Activated CD4-positive, alpha-beta memory T cell treated with anti-CD3 and anti-CD28 coated beads, Interleukin-2, amount 10 ng/mL, durations not matched to agents 7 days and 5 days (primary cell): ENCODE measurements around the gene ZNF282. TPM values are rescaled to one million over a fixed set of nuclear protein-coding genes. Genes with fewer than 3 reads are reported as not detected.
"Not testable (repeated sequence)": the region's sequence is repeated elsewhere in the genome, so short reads cannot be mapped to it uniquely, and the experiment has no call there.

Source experiments
- CTCF ChIA-PET: fragments of 350-600 bp; sonication (Branson Sonifier 250); formaldehyde crosslinking; loops from one replicate; lab custom pipeline; 2021; ENCODE audit warnings: antibody characterized with exemption, inconsistent platforms; lab: Charles Lee
- POLR2A ChIA-PET: fragments of 350-600 bp; sonication (Branson Sonifier 250); formaldehyde crosslinking; loops from one replicate; lab custom pipeline; 2021; ENCODE audit warnings: antibody characterized with exemption; lab: Charles Lee
- DNase-seq: peaks from one replicate; pipeline ENCODE4 v3.0.0-alpha.2; 2020
- H3K27ac Mint-ChIP-seq: one replicate; pipeline ENCODE4 v1.8.0; 2021; ENCODE audit warnings: mild to moderate bottlenecking, mixed read lengths
- H3K27me3 Mint-ChIP-seq: one replicate; pipeline ENCODE4 v1.8.0; 2021; ENCODE audit warnings: mixed read lengths
- H3K36me3 Mint-ChIP-seq: one replicate; pipeline ENCODE4 v1.8.0; 2021; ENCODE audit warnings: low read depth, mixed read lengths
- H3K4me1 Mint-ChIP-seq: one replicate; pipeline ENCODE4 v1.8.0; 2021; ENCODE audit warnings: mixed read lengths
- H3K4me3 Mint-ChIP-seq: one replicate; pipeline ENCODE4 v1.8.0; 2021; ENCODE audit warnings: mild to moderate bottlenecking, mixed read lengths
- H3K9me3 Mint-ChIP-seq: one replicate; pipeline ENCODE4 v1.8.0; 2021; ENCODE audit warnings: mixed read lengths
- total RNA-seq, 2 experiments: library from RNA; stranded (reverse); gene quantifications; one replicate each; pipeline ENCODE4 v1.2.3, GENCODE V29; 2021

Gene ZNF282
- total RNA-seq, 2 experiments from 2014 or later = 66.1 to 66.6 TPM

GRCh38 chr7:149229526-149229925 lies 34.2 kb downstream of the ZNF282 start:
- CTCF ChIA-PET = interaction anchor here (1.1 to 1.2 kb wide), 2 partner anchors 20 to 34 kb away, joined by 3 to 4 read pairs; partner anchors contain the start of gene ZNF282

GRCh38 chr7:149232362-149232761 lies 37.0 kb downstream of the ZNF282 start:
- H3K27me3 Mint-ChIP-seq = no peaks in the 10 kb centered on the region
- peaks cover 5% of the 10 kb centered on the region for H3K4me1 Mint-ChIP-seq
- no peaks in the 10 kb centered on the region for H3K36me3 Mint-ChIP-seq
- ChIA-PET POLR2A (interaction anchor here (0.9 to 1.7 kb wide), 3 partner anchors 22 to 37 kb away, joined by 3 to 4 read pairs (median 3); partner anchors contain the start of genes ZNF282 and ZNF783), CTCF (interaction anchor here (1.3 to 1.5 kb wide), 2 partner anchors 22 to 37 kb away, joined by 3 to 5 read pairs; partner anchors contain the start of gene ZNF282)
- H3K27ac Mint-ChIP-seq = no peak overlapping the region
- no peaks in the 10 kb centered on the region for H3K9me3 Mint-ChIP-seq
- no peak for DNase-seq
- no peak overlapping the region for H3K4me3 Mint-ChIP-seq

More at GRCh38 chr7:149229526-149229925, 34.2 kb downstream of the ZNF282 start:
- DNase-seq = no peak
- Mint-ChIP-seq H3K4me3 (no peak overlapping the region), H3K27me3 (no peaks in the 10 kb centered on the region), H3K36me3 (peaks cover 14% of the 10 kb centered on the region), H3K27ac (no peak overlapping the region), H3K4me1 (peaks cover 2% of the 10 kb centered on the region), H3K9me3 (no peaks in the 10 kb centered on the region)
- POLR2A ChIA-PET = interaction anchor here (0.9 to 2.0 kb wide), 5 partner anchors 10 to 37 kb away, joined by 3 to 4 read pairs (median 3); partner anchors contain the start of genes ZNF212 and ZNF282

GRCh38 chr7:149233655-149234204 lies 38.4 kb downstream of the ZNF282 start:
- not testable (repeated sequence) for H3K27ac Mint-ChIP-seq, DNase-seq, H3K9me3 Mint-ChIP-seq, H3K27me3 Mint-ChIP-seq, H3K4me3 Mint-ChIP-seq, H3K36me3 Mint-ChIP-seq
- ChIA-PET POLR2A (interaction anchor here (1.2 to 1.7 kb wide), 2 partner anchors 28 to 38 kb away, joined by 3 to 4 read pairs; partner anchors contain the start of genes ZNF282 and ZNF783), CTCF (interaction anchor here (1.5 kb wide), 1 partner anchor 24 kb away, joined by 5 read pairs; no protein-coding TSS in a partner anchor)
- H3K4me1 Mint-ChIP-seq = peaks cover 12% of the 10 kb centered on the region

- Mint-ChIP-seq H3K9me3 (no peaks in the 10 kb centered on the region), H3K27me3 (no peaks in the 10 kb centered on the region), H3K4me1 (peaks cover 33% of the 10 kb centered on the region), H3K36me3 (peaks cover 2% of the 10 kb centered on the region), H3K4me3 (no peak overlapping the region), H3K27ac (no peak overlapping the region)
- ChIA-PET CTCF (no interaction called here), POLR2A (no interaction called here)
- no peak for DNase-seq
These were observed 42.2 kb downstream of the ZNF282 start for GRCh38 chr7:149237502-149237901.

- Mint-ChIP-seq H3K9me3 (peaks cover 2% of the 10 kb centered on the region), H3K27me3 (no peaks in the 10 kb centered on the region), H3K27ac (no peak overlapping the region), H3K4me1 (peaks cover 36% of the 10 kb centered on the region), H3K4me3 (peak overlapping the region; percentile 26), H3K36me3 (peaks cover 7% of the 10 kb centered on the region)
- ChIA-PET POLR2A (no interaction called here), CTCF (no interaction called here)
- no peak for DNase-seq
These were observed 42.7 kb downstream of the ZNF282 start for GRCh38 chr7:149238051-149238450.

GRCh38 chr7:149239345-149240143 lies 44.2 kb downstream of the ZNF282 start, which contains the start of gene ZNF212:
Gene ZNF212, plus strand, starts transcription at chr7:149239651. Its CDS starts 128 bp downstream, at chr7:149239779.
- POLR2A ChIA-PET = interaction anchor here (0.6 to 1.8 kb wide), 6 partner anchors 10 to 381 kb away, joined by 3 to 9 read pairs (median 4); partner anchors contain the start of gene ZNF282
- peak within 1 kb of the TSS; percentile 80 for H3K27ac Mint-ChIP-seq

GRCh38 chr7:149240637-149241036 lies 45.3 kb downstream of the ZNF282 start:
- Mint-ChIP-seq H3K4me1 (peaks cover 49% of the 10 kb centered on the region), H3K36me3 (peaks cover 7% of the 10 kb centered on the region), H3K27ac (peak overlapping the region; percentile 80), H3K4me3 (peak overlapping the region; percentile 87), H3K9me3 (peaks cover 2% of the 10 kb centered on the region), H3K27me3 (no peaks in the 10 kb centered on the region)
- CTCF ChIA-PET = interaction anchor here (0.7 to 1.7 kb wide), 6 partner anchors 19 to 235 kb away, joined by 3 to 6 read pairs (median 4); partner anchors contain the start of genes ZNF398 and ZNF783
- DNase-seq = no peak
- POLR2A ChIA-PET = interaction anchor here (1.3 to 1.8 kb wide), 3 partner anchors 11 to 45 kb away, joined by 4 to 9 read pairs (median 5); partner anchors contain the start of gene ZNF282

More at GRCh38 chr7:149239345-149240143, 44.2 kb downstream of the ZNF282 start, which contains the start of gene ZNF212:
- CTCF ChIA-PET = interaction anchor here (0.9 to 1.7 kb wide), 6 partner anchors 22 to 234 kb away, joined by 3 to 6 read pairs (median 4); partner anchors contain the start of genes ZNF398 and ZNF783
- peaks cover 7% of the 10 kb centered on the region for H3K36me3 Mint-ChIP-seq
- DNase-seq = peak; percentile 90
- H3K27me3 Mint-ChIP-seq = no peaks in the 10 kb centered on the region
- H3K9me3 Mint-ChIP-seq = peaks cover 2% of the 10 kb centered on the region
- H3K4me1 Mint-ChIP-seq = peaks cover 41% of the 10 kb centered on the region
- peak within 1 kb of the TSS; percentile 87 for H3K4me3 Mint-ChIP-seq

GRCh38 chr7:149241696-149242095 lies 46.4 kb downstream of the ZNF282 start:
- Mint-ChIP-seq H3K27me3 (no peaks in the 10 kb centered on the region), H3K27ac (no peak overlapping the region)
- no peak for DNase-seq

GRCh38 chr7:149245244-149245643 lies 49.9 kb downstream of the ZNF282 start:
- Mint-ChIP-seq H3K27me3 (no peaks in the 10 kb centered on the region), H3K4me3 (no peak overlapping the region), H3K27ac (peak overlapping the region; percentile 57), H3K36me3 (peaks cover 13% of the 10 kb centered on the region), H3K9me3 (peaks cover 2% of the 10 kb centered on the region), H3K4me1 (peaks cover 54% of the 10 kb centered on the region)
- DNase-seq = peak; percentile 34
- ChIA-PET POLR2A (interaction anchor here (1.3 kb wide), 1 partner anchor 16 kb away, joined by 3 read pairs; the partner anchor contains the start of gene ZNF783), CTCF (interaction anchor here (0.7 to 1.6 kb wide), 2 partner anchors 35 to 45 kb away, joined by 3 read pairs; no protein-coding TSS in a partner anchor)

More at GRCh38 chr7:149241696-149242095, 46.4 kb downstream of the ZNF282 start:
- ChIA-PET CTCF (interaction anchor here (0.7 kb wide), 1 partner anchor 25 kb away, joined by 4 read pairs; no protein-coding TSS in a partner anchor), POLR2A (interaction anchor here (1.1 kb wide), 1 partner anchor 43 kb away, joined by 4 read pairs; no protein-coding TSS in a partner anchor)
- Mint-ChIP-seq H3K4me1 (peaks cover 53% of the 10 kb centered on the region), H3K36me3 (peaks cover 7% of the 10 kb centered on the region), H3K9me3 (peaks cover 2% of the 10 kb centered on the region), H3K4me3 (peak overlapping the region; percentile 39)

- POLR2A ChIA-PET = interaction anchor here (1.3 kb wide), 1 partner anchor 16 kb away, joined by 3 read pairs; the partner anchor contains the start of gene ZNF783
- no peak for DNase-seq
- CTCF ChIA-PET = interaction anchor here (0.7 to 1.6 kb wide), 2 partner anchors 36 to 46 kb away, joined by 3 read pairs; no protein-coding TSS in a partner anchor
- H3K4me1 Mint-ChIP-seq = peaks cover 50% of the 10 kb centered on the region
- H3K4me3 Mint-ChIP-seq = no peak overlapping the region
- H3K27me3 Mint-ChIP-seq = no peaks in the 10 kb centered on the region
- H3K9me3 Mint-ChIP-seq = peaks cover 2% of the 10 kb centered on the region
- peak overlapping the region; percentile 57 for H3K27ac Mint-ChIP-seq
- H3K36me3 Mint-ChIP-seq = peaks cover 17% of the 10 kb centered on the region
These were observed 50.4 kb downstream of the ZNF282 start for GRCh38 chr7:149245744-149246143.

- no peaks in the 10 kb centered on the region for H3K9me3 Mint-ChIP-seq
- no peaks in the 10 kb centered on the region for H3K27me3 Mint-ChIP-seq
- peak overlapping the region; percentile 16 for H3K27ac Mint-ChIP-seq
- peaks cover 21% of the 10 kb centered on the region for H3K36me3 Mint-ChIP-seq
- POLR2A ChIA-PET = interaction anchor here (0.8 to 1.4 kb wide), 3 partner anchors 13 to 36 kb away, joined by 3 to 4 read pairs (median 3); partner anchors contain the start of gene ZNF783
- CTCF ChIA-PET = interaction anchor here (0.8 to 1.1 kb wide), 2 partner anchors 13 to 53 kb away, joined by 3 to 4 read pairs; partner anchors contain the start of gene ZNF282
- no peak overlapping the region for H3K4me3 Mint-ChIP-seq
- no peak for DNase-seq
- peaks cover 32% of the 10 kb centered on the region for H3K4me1 Mint-ChIP-seq
These were observed 53.4 kb downstream of the ZNF282 start for GRCh38 chr7:149248777-149249176.

GRCh38 chr7:149250151-149250550 lies 54.8 kb downstream of the ZNF282 start:
- H3K4me3 Mint-ChIP-seq, H3K27me3 Mint-ChIP-seq, CTCF ChIA-PET, POLR2A ChIA-PET, H3K9me3 Mint-ChIP-seq, DNase-seq, H3K27ac Mint-ChIP-seq: not testable (repeated sequence)
- Mint-ChIP-seq H3K4me1 (peaks cover 27% of the 10 kb centered on the region), H3K36me3 (peaks cover 24% of the 10 kb centered on the region)
